Measurements from ENCODE around the gene NOD2. TPM values are rescaled to one million over a fixed set of nuclear protein-coding genes. Genes with fewer than 3 reads are reported as not detected.

Gene NOD2
- total RNA-seq, 2 experiments from 2014 or later: 20.8 to 24.1 TPM

DNA sequence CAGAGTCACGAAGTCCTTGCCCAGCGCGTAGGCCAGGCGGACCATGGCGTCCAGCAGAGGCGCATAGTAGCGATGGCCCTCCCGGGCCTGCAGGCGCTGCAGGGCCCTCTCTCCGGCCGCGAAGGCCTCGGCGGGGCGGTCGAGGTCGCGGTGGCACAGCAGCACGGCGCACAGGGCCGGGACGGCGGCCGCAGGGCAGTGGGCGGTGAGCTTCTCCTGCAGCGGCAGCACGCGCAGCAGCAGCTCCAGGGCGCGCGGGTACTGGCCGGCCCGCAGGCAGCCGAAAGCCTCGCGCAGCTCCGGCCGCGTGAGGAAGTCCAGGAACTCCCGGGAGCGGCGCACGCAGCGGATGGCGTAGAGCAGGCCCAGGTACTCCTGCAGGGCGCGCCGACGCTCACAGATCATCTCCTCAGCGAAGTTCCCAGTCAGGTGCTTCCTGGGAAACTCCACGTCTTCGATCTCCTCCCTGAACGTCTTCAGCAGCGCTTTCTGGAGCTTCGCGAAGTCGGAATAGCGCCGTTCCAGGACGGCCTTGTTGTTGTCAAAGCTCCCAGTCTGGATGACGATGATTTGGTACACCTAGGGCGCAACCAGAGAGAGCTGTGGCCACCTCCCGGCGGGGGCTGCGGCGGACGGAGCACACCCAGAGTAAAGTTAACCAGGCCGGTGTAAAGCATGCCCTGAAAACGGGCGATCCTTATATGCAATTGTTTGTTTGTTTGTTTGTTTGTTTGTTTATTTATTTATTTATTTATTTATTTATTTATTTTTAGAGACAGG is 19.7 kb upstream of the NOD2 start:
- CTCF ChIA-PET: interaction anchor here (11.4 to 17.4 kb wide), 3 partner anchors 7 to 131 kb away, joined by 240 to 288 read pairs (median 266); no protein-coding TSS in a partner anchor

DNA sequence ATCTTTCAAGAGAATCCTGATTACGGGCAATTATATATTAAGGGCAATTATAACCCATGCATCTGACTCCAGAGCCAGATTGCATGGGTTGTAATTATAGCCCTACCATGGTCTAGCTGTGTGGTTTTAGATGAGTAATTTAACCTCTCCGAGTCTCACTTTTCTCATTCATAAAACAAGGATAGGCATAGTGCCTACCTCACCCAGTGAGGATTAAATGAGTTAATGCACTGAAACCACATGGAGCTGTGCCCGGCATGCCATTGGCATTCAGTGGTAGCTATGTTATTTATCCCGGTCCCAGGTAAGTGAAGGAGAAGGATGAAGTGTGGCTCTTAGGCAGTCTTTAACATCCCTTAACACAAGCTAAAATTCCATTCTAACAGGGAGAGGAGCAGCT is 18.6 kb upstream of the NOD2 start:
- peaks cover 22% of the 10 kb centered on the region for H3K9me3 Mint-ChIP-seq
- POLR2A ChIA-PET: interaction anchor here (1.2 to 12.4 kb wide), 4 partner anchors 8 to 71 kb away, joined by 3 to 180 read pairs (median 74); partner anchors contain the start of gene CYLD

More for the DNA sequence above, 19.7 kb upstream of the NOD2 start:
- Mint-ChIP-seq H3K27me3 (no peaks in the 10 kb centered on the region), H3K36me3 (ENCODE audit: low read depth) (peaks cover 95% of the 10 kb centered on the region), H3K4me3 (no peak overlapping the region), H3K9me3 (peaks cover 22% of the 10 kb centered on the region), H3K4me1 (peaks cover 49% of the 10 kb centered on the region), H3K27ac (no peak overlapping the region)
- POLR2A ChIA-PET: interaction anchor here (1.1 to 12.4 kb wide), 5 partner anchors 8 to 132 kb away, joined by 3 to 180 read pairs (median 5); partner anchors contain the start of gene CYLD
- DNase-seq: no peak

DNA sequence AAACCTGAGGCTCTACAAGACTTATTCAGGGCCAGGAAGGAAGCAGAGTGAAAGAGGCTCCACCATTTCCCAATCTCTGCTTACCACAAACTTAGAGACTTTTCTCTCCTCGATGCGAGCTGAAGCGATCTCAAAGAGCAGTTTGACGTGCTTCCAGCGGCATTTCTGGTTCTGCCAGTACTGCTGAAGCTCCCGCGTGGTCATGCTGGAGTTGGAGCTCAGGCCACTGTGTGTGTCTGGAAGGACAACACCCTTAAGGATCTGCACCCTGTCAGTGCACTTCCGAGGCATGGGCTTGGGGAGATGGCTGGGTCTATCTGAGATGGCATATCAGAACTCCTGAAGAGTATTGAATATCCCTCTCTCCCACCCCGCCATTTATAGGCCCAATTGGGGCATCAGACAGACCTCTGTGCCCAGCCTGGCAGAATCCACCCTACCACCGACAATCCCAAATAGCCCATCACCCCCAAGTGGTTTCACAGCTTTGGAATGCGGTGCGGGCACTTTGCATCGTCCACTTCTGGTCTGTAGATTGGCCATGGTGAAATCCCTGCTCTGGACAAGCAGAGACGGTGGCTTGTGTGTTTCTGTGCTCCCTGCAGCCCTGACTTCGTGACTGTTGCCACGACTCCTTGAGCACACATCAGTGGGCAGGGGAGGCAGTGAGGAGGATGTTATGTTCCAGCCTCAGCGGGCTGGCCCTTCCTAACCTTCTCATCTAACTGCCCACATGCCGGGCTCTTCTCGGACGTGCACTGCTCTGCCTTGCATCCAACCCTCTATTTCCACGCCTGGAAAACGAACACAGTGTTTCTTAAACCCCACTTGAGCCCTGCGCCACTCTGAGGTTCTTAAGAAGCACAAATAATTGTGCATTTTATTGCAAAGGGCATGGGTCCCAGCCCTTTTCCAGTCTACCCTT is 17.5 kb upstream of the NOD2 start:
- no peak overlapping the region for H3K4me3 Mint-ChIP-seq
- DNase-seq: no peak
- no peak overlapping the region for H3K27ac Mint-ChIP-seq
- peaks cover 22% of the 10 kb centered on the region for H3K9me3 Mint-ChIP-seq
- no peaks in the 10 kb centered on the region for H3K27me3 Mint-ChIP-seq
- peaks cover 60% of the 10 kb centered on the region for H3K4me1 Mint-ChIP-seq
- ChIA-PET POLR2A (interaction anchor here (1.2 to 12.4 kb wide), 3 partner anchors 9 to 69 kb away, joined by 3 to 180 read pairs (median 144); partner anchors contain the start of gene CYLD), CTCF (interaction anchor here (1.4 to 17.4 kb wide), 5 partner anchors 9 to 650 kb away, joined by 4 to 288 read pairs (median 240); partner anchors contain the start of gene CNEP1R1)
- peaks cover 93% of the 10 kb centered on the region for H3K36me3 Mint-ChIP-seq (ENCODE audit: low read depth)

More for the DNA sequence above, 18.6 kb upstream of the NOD2 start:
- H3K4me3 Mint-ChIP-seq: no peak overlapping the region
- DNase-seq: no peak
- H3K4me1 Mint-ChIP-seq: peaks cover 54% of the 10 kb centered on the region
- H3K27ac Mint-ChIP-seq: no peak overlapping the region
- peaks cover 98% of the 10 kb centered on the region for H3K36me3 Mint-ChIP-seq (ENCODE audit: low read depth)
- CTCF ChIA-PET: interaction anchor here (1.4 to 17.4 kb wide), 5 partner anchors 8 to 649 kb away, joined by 4 to 288 read pairs (median 240); partner anchors contain the start of gene CNEP1R1
- H3K27me3 Mint-ChIP-seq: no peaks in the 10 kb centered on the region

DNA sequence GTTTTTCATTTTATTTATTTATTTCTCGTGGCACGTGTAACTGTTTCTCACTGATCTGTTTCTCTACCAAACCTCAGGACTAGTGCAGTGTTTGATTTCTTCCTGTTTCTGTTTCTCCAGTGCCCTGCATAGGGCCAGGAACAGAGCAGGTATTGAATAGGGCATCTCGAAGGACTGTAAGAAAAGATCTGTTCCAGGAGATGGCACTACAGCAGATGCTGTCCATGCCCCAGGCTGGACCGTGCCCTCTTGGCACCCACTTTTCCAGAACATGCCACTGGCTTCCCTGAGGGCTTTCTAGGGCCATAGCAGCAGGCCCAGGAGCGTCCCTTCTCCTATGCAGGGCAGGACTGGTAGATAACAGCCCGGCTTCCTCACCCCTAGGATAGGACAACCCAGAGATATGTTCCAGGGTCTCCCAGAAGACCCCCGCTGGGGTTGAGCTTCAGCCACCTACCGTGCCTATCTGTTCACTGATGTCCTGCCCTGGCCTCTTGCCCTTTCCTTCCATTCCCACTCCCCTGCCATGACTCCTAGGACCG is 16.7 kb upstream of the NOD2 start:
- H3K36me3 Mint-ChIP-seq (ENCODE audit: low read depth): peaks cover 85% of the 10 kb centered on the region
- POLR2A ChIA-PET: interaction anchor here (5.2 to 11.4 kb wide), 2 partner anchors 10 to 68 kb away, joined by 118 to 144 read pairs; partner anchors contain the start of gene CYLD
- DNase-seq: no peak
- H3K9me3 Mint-ChIP-seq: peaks cover 17% of the 10 kb centered on the region
- CTCF ChIA-PET: interaction anchor here (1.0 to 14.5 kb wide), 4 partner anchors 9 to 130 kb away, joined by 4 to 266 read pairs (median 16); partner anchors contain the start of gene CYLD
- H3K4me1 Mint-ChIP-seq: peaks cover 60% of the 10 kb centered on the region
- H3K27ac Mint-ChIP-seq: no peak overlapping the region
- no peaks in the 10 kb centered on the region for H3K27me3 Mint-ChIP-seq
- no peak overlapping the region for H3K4me3 Mint-ChIP-seq

GRCh38 chr16:50677351-50677750 is 16.1 kb upstream of the NOD2 start:
- DNase-seq: no peak
- no peaks in the 10 kb centered on the region for H3K27me3 Mint-ChIP-seq
- no peak overlapping the region for H3K4me3 Mint-ChIP-seq
- CTCF ChIA-PET: interaction anchor here (0.7 to 14.5 kb wide), 9 partner anchors 8 to 129 kb away, joined by 3 to 266 read pairs (median 5); partner anchors contain the start of gene CYLD
- peak overlapping the region; percentile 50 for H3K27ac Mint-ChIP-seq
- H3K9me3 Mint-ChIP-seq: peaks cover 11% of the 10 kb centered on the region
- peaks cover 63% of the 10 kb centered on the region for H3K4me1 Mint-ChIP-seq
- peaks cover 79% of the 10 kb centered on the region for H3K36me3 Mint-ChIP-seq (ENCODE audit: low read depth)
- POLR2A ChIA-PET: interaction anchor here (5.2 to 11.4 kb wide), 2 partner anchors 11 to 67 kb away, joined by 118 to 144 read pairs; partner anchors contain the start of gene CYLD

- Mint-ChIP-seq H3K4me3 (peak overlapping the region; percentile 91), H3K27ac (peak overlapping the region; percentile 51), H3K9me3 (peaks cover 6% of the 10 kb centered on the region), H3K4me1 (peaks cover 74% of the 10 kb centered on the region), H3K36me3 (ENCODE audit: low read depth) (peaks cover 68% of the 10 kb centered on the region), H3K27me3 (no peaks in the 10 kb centered on the region)
- no peak for DNase-seq
- POLR2A ChIA-PET: interaction anchor here (0.9 to 11.4 kb wide), 5 partner anchors 12 to 66 kb away, joined by 3 to 144 read pairs (median 4); partner anchors contain the start of gene CYLD
- CTCF ChIA-PET: interaction anchor here (0.7 to 14.5 kb wide), 12 partner anchors 12 to 468 kb away, joined by 3 to 266 read pairs (median 4); partner anchors contain the start of gene CYLD
Observed at GRCh38 chr16:50678531-50678930, 14.9 kb upstream of the NOD2 start.

DNA sequence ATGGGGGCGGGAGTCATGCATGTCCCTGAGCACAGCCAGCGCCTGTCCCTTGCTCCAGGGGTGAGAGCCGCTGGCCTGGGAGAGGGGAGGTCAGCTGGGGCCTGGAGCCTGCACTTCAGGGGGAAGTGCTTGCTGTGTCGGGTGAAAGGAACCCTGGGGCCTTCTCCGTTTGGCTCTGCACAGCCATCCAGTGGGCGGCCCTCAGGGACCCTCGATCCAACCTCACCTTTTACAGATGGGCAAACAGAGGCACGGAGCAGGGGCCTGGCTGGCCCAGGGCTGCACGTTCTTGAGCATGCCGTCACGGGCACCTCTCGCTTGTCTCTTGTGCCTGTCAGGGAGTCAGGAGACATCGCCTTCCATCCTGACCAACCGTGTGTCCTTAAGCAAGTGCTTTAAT is 14.1 kb upstream of the NOD2 start:
- Mint-ChIP-seq H3K9me3 (peaks cover 3% of the 10 kb centered on the region), H3K4me1 (peaks cover 80% of the 10 kb centered on the region), H3K27ac (peak overlapping the region; percentile 86), H3K27me3 (no peaks in the 10 kb centered on the region), H3K36me3 (ENCODE audit: low read depth) (peaks cover 62% of the 10 kb centered on the region), H3K4me3 (peak overlapping the region; percentile 91)
- ChIA-PET CTCF (interaction anchor here (0.9 to 14.5 kb wide), 9 partner anchors 13 to 469 kb away, joined by 3 to 266 read pairs (median 9); no protein-coding TSS in a partner anchor), POLR2A (interaction anchor here (0.8 to 11.4 kb wide), 5 partner anchors 7 to 65 kb away, joined by 3 to 164 read pairs (median 118); partner anchors contain the start of gene CYLD)
- no peak for DNase-seq

DNA sequence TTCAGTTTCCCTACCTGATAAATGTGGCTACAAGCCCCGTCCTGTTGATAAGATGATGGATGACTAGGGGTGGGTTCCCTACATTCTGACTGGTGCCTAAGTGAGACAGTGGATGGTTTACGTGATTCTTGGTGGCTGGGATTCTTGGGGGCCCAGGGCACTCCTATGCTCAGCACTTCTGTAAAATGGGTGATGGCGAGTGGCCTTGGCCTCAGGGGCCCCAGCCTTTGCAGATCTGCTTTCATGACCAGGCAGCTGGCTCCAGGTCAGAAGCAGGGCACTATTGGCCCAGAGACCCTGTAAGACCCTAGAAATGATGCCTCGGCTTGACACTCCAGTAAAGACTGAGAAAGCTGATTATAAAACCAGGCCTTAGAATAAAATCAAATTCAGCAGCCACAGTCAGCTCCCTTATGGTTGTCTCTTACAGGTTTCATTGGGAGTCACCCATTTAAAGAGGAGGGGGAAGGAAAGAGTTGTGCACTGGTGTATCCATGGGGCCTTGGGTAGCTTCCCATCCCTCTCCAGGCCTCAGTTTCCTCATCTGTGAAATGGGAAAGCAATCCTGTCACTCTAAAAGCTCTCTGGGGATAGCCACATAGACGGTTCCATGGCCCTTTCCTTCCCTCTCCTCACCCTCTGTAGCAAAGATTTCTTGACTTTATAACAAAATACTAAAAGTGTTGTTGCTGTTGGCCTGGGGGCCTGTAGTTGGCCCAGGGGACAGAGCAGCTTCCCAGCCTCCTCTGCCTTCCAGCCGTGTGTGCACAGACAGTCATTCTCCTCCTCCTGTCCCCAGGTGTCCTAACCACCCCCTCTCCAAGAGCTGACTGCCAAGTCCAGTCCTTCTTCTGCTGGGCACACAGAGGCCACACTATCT is 13.5 kb upstream of the NOD2 start:
- peak overlapping the region; percentile 91 for H3K4me3 Mint-ChIP-seq
- CTCF ChIA-PET: interaction anchor here (1.4 to 14.5 kb wide), 6 partner anchors 13 to 127 kb away, joined by 5 to 266 read pairs (median 11); partner anchors contain the start of gene CYLD
- no peak for DNase-seq
- peak overlapping the region; percentile 86 for H3K27ac Mint-ChIP-seq
- peaks cover 2% of the 10 kb centered on the region for H3K9me3 Mint-ChIP-seq
- H3K4me1 Mint-ChIP-seq: peaks cover 86% of the 10 kb centered on the region
- H3K36me3 Mint-ChIP-seq (ENCODE audit: low read depth): peaks cover 55% of the 10 kb centered on the region
- no peaks in the 10 kb centered on the region for H3K27me3 Mint-ChIP-seq
- POLR2A ChIA-PET: interaction anchor here (0.8 to 11.4 kb wide), 6 partner anchors 8 to 64 kb away, joined by 3 to 164 read pairs (median 72); partner anchors contain the start of gene CYLD

GRCh38 chr16:50680556-50680893 is 12.9 kb upstream of the NOD2 start:
- no peaks in the 10 kb centered on the region for H3K9me3 Mint-ChIP-seq
- ChIA-PET POLR2A (interaction anchor here (0.6 to 11.4 kb wide), 13 partner anchors 9 to 529 kb away, joined by 3 to 164 read pairs (median 4); partner anchors contain the start of gene CYLD), CTCF (interaction anchor here (1.2 to 14.5 kb wide), 6 partner anchors 14 to 406 kb away, joined by 3 to 266 read pairs (median 10); partner anchors contain the start of gene CYLD)
- H3K4me3 Mint-ChIP-seq: peak overlapping the region; percentile 91
- no peak for DNase-seq
- peak overlapping the region; percentile 86 for H3K27ac Mint-ChIP-seq
- no peaks in the 10 kb centered on the region for H3K27me3 Mint-ChIP-seq
- peaks cover 49% of the 10 kb centered on the region for H3K36me3 Mint-ChIP-seq (ENCODE audit: low read depth)
- H3K4me1 Mint-ChIP-seq: peaks cover 90% of the 10 kb centered on the region

- DNase-seq: peak; percentile 78
- Mint-ChIP-seq H3K27me3 (no peaks in the 10 kb centered on the region), H3K9me3 (no peaks in the 10 kb centered on the region), H3K4me3 (peak within 1 kb of the TSS; percentile 91), H3K27ac (peak within 1 kb of the TSS; percentile 86), H3K36me3 (ENCODE audit: low read depth) (peaks cover 42% of the 10 kb centered on the region), H3K4me1 (peaks cover 91% of the 10 kb centered on the region)
- ChIA-PET CTCF (interaction anchor here (0.8 to 14.5 kb wide), 9 partner anchors 13 to 407 kb away, joined by 3 to 266 read pairs (median 7); partner anchors contain the start of gene CYLD), POLR2A (interaction anchor here (0.6 to 11.4 kb wide), 18 partner anchors 9 to 529 kb away, joined by 3 to 164 read pairs (median 4); partner anchors contain the start of gene CYLD)
Observed at GRCh38 chr16:50681021-50681885, 12.2 kb upstream of the NOD2 start, which contains the start of gene SNX20. SNX20 (minus strand) TSS chr16:50681312; CDS start chr16:50677526, 3,786 bp downstream.

Measured in activated CD4-positive, alpha-beta memory T cell treated with anti-CD3 and anti-CD28 coated beads, Interleukin-2, amount 10 ng/mL, durations not matched to agents 7 days and 5 days (primary cell).